Activated CD8-positive, alpha-beta T cell treated with anti-CD3 and anti-CD28 coated beads for 36 hours (primary cell): ENCODE data around the gene FLOT1. TPM values are rescaled to one million over a fixed set of nuclear protein-coding genes. Genes with fewer than 3 reads are reported as not detected.

ENCODE experiments used
- ATAC-seq: fragments of 200-7000 bp; cut with Tn5 transposase; one replicate; pipeline ENCODE4 v1.10.0; 2021; ENCODE audit warnings: mild to moderate bottlenecking, moderate library complexity
- CTCF ChIA-PET: fragments of 350-600 bp; sonication (Branson Sonifier 250); formaldehyde crosslinking; loops from one replicate; lab custom pipeline; 2021; ENCODE audit warnings: antibody characterized with exemption; lab: Charles Lee
- POLR2A ChIA-PET: fragments of 350-600 bp; sonication (Branson Sonifier 250); formaldehyde crosslinking; loops from one replicate; lab custom pipeline; 2021; ENCODE audit warnings: antibody characterized with exemption; lab: Charles Lee
- DNase-seq: peaks from one replicate; pipeline ENCODE4 v3.0.0-alpha.2; 2020
- H3K27ac Mint-ChIP-seq: one replicate; pipeline ENCODE4 v1.8.0; 2021; ENCODE audit warnings: mild to moderate bottlenecking, mixed read lengths
- H3K27me3 Mint-ChIP-seq: one replicate; pipeline ENCODE4 v1.8.0; 2021; ENCODE audit warnings: mixed read lengths
- H3K36me3 Mint-ChIP-seq: one replicate; pipeline ENCODE4 v1.8.0; 2021; ENCODE audit warnings: low read depth, mixed read lengths
- H3K4me1 Mint-ChIP-seq: one replicate; pipeline ENCODE4 v1.8.0; 2021; ENCODE audit warnings: low read depth, mixed read lengths
- H3K4me3 Mint-ChIP-seq: one replicate; pipeline ENCODE4 v1.8.0; 2021; ENCODE audit warnings: mild to moderate bottlenecking, moderate library complexity, mixed read lengths
- H3K9me3 Mint-ChIP-seq: one replicate; pipeline ENCODE4 v1.8.0; 2021; ENCODE audit warnings: mixed read lengths
- intact Hi-C: fragments of 100-400 bp; cut with micrococcal nuclease; formaldehyde crosslinking; loops from one replicate; pipeline ENCODE4 v1.10.0; 2022
- total RNA-seq, 2 experiments: library from RNA; stranded (reverse); gene quantifications; one replicate each; pipeline ENCODE4 v1.2.3, GENCODE V29; 2021
- TF ChIP-seq, protein P1 (sequence below): fragments of 200-600 bp; IDR thresholded peaks from one replicate; pipeline ENCODE4 v1.8.0; 2022; ENCODE audit warnings: antibody characterized with exemption, mild to moderate bottlenecking

FLOT1 gene
- total RNA-seq, 2 experiments from 2014 or later = 135 TPM

DNA sequence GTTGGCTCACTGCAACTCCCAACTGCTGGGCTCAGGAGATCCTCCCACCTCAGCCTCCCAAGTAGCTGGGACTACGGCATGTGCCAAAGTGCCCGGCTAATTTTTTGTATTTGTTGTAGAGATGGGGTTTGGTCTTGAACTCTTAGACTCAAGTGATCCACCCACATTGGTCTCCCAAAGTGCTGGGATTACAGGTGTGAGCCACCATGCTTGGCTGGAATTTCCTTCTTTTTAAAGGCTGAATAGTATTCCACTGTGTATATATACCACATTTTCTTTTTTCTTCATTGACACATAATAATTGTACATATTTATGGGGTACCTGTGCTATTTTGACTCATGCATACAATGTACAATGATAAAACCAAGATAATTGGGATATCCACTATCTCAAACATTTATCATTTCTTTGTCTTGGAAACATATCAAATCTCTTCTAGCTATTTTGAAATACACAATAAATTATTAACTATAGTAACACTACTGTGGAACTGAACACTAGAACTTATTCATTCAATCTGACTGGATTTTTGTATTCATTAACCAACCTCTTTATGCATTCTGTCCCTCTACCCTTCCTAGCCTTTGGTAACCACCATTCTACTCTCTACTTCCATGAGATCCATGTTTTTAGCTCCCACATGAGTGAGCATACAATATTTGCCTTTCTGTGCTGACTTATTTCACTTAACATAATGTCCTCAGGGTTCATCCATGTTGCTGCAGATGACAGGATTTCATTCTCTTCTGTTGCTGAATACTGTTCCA, 33.2 kb downstream of the FLOT1 start:
- DNase-seq = no peak
- intact Hi-C loops = no loop called here
- POLR2A ChIA-PET = no interaction called here
- Mint-ChIP-seq H3K4me3 (no peak overlapping the region), H3K27ac (no peak overlapping the region), H3K36me3 (peaks cover 72% of the 10 kb centered on the region), H3K4me1 (peaks cover 15% of the 10 kb centered on the region), H3K27me3 (no peaks in the 10 kb centered on the region), H3K9me3 (no peaks in the 10 kb centered on the region)
- ATAC-seq = no peak
- TF ChIP-seq, protein P1, sequence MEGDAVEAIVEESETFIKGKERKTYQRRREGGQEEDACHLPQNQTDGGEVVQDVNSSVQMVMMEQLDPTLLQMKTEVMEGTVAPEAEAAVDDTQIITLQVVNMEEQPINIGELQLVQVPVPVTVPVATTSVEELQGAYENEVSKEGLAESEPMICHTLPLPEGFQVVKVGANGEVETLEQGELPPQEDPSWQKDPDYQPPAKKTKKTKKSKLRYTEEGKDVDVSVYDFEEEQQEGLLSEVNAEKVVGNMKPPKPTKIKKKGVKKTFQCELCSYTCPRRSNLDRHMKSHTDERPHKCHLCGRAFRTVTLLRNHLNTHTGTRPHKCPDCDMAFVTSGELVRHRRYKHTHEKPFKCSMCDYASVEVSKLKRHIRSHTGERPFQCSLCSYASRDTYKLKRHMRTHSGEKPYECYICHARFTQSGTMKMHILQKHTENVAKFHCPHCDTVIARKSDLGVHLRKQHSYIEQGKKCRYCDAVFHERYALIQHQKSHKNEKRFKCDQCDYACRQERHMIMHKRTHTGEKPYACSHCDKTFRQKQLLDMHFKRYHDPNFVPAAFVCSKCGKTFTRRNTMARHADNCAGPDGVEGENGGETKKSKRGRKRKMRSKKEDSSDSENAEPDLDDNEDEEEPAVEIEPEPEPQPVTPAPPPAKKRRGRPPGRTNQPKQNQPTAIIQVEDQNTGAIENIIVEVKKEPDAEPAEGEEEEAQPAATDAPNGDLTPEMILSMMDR = no peak
- CTCF ChIA-PET = interaction anchor here (0.8 to 3.7 kb wide), 3 partner anchors 14 to 169 kb away, joined by 3 to 14 read pairs (median 3); no protein-coding TSS in a partner anchor

DNA sequence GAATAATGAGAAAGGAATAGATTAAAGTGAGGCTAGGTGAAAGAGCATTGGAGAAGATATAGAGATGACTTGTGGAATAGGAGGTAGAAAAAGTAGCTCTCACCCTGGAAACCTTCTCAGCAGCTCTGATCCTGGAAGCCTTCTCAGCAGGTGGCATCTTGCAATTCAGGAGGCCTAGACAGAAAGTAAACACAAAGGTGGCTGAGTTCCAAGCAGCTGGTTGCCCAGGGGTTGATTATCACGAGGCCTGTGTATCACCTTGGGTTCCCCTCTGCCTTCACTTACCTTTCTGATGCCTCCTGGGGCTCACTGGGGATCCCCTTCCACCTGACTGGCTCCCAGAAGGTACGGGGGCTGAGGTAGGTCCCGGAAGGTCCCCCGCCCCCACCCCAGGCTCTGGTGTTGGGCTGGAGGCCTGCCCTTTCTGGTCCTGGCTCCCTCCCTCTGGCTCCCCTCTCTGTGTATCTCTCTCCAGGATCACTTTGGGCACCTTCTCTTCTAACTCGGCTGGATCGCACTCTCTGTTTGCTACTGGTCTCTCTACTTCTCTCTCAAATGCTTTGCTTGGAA, 35.1 kb downstream of the FLOT1 start:
- DNase-seq = no peak
- no peaks in the 10 kb centered on the region for H3K27me3 Mint-ChIP-seq
- intact Hi-C loops = no loop called here
- POLR2A ChIA-PET = interaction anchor here (1.7 kb wide), 1 partner anchor 23 kb away, joined by 3 read pairs; no protein-coding TSS in a partner anchor
- ATAC-seq = no peak
- CTCF ChIA-PET = interaction anchor here (1.4 kb wide), 1 partner anchor 28 kb away, joined by 3 read pairs; no protein-coding TSS in a partner anchor
- TF ChIP-seq, protein P1 = no peak
- no peaks in the 10 kb centered on the region for H3K9me3 Mint-ChIP-seq
- peaks cover 71% of the 10 kb centered on the region for H3K36me3 Mint-ChIP-seq
- H3K4me3 Mint-ChIP-seq = no peak overlapping the region
- H3K27ac Mint-ChIP-seq = no peak overlapping the region
- peaks cover 9% of the 10 kb centered on the region for H3K4me1 Mint-ChIP-seq

DNA sequence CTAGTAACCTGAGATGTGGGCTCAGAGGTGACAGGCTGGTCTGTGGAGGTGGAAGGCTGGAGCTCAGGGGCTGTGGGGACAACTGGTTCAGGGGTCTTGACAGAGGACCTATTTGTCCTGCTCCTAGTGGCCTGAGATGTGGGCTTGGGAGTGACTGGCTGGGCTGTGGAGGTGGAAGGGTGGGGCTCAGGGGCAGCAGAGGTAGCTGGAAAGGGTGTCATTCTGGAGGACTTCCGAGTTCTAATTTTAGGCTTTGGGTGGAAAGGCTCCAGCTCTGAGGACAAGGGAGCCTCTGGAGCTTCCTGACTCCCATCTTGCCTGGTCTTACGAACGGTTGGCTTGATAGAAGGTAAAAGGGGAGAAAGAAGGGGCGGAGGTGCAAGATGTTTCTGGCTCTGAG, 36.9 kb downstream of the FLOT1 start:
- intact Hi-C loops = no loop called here
- DNase-seq (no peak), ATAC-seq (no peak)
- TF ChIP-seq, protein P1 = no peak
- H3K9me3 Mint-ChIP-seq = no peaks in the 10 kb centered on the region
- POLR2A ChIA-PET = interaction anchor here (1.2 to 1.7 kb wide), 2 partner anchors 15 to 16 kb away, joined by 3 to 4 read pairs; partner anchors contain the start of gene NRM
- H3K27ac Mint-ChIP-seq = no peak overlapping the region
- H3K27me3 Mint-ChIP-seq = no peaks in the 10 kb centered on the region
- H3K4me3 Mint-ChIP-seq = no peak overlapping the region
- CTCF ChIA-PET = no interaction called here
- H3K36me3 Mint-ChIP-seq = peaks cover 55% of the 10 kb centered on the region
- no peaks in the 10 kb centered on the region for H3K4me1 Mint-ChIP-seq

DNA sequence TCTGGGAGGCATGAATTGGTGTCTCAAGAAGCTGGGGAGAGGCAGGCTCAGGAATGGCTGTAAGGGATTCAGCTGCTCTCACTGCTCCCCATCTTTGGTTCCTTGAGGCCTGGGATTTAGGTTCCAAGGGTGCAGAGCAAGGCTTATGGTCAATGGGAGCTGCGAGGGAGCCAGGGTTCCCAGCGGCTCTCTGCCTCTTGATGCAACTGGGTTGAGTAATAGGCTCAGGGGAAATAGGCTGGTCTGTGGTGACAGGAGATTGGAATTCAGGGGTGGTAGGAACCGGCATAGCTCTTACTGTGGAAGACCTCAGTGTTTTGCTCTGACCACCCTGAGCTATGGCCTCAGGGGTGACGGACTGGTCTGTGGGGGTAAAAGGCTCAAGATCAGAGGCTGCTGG, 38.7 kb downstream of the FLOT1 start:
- CTCF ChIA-PET = interaction anchor here (1.0 to 1.5 kb wide), 4 partner anchors 9 to 159 kb away, joined by 3 to 4 read pairs (median 3); no protein-coding TSS in a partner anchor

More for the DNA sequence above, 38.7 kb downstream of the FLOT1 start:
- no peaks in the 10 kb centered on the region for H3K27me3 Mint-ChIP-seq
- ATAC-seq (no peak), DNase-seq (no peak)
- H3K9me3 Mint-ChIP-seq = no peaks in the 10 kb centered on the region
- TF ChIP-seq, protein P1 = no peak
- peaks cover 53% of the 10 kb centered on the region for H3K36me3 Mint-ChIP-seq
- H3K27ac Mint-ChIP-seq = no peak overlapping the region
- intact Hi-C loops = no loop called here
- POLR2A ChIA-PET = interaction anchor here (0.7 to 1.7 kb wide), 5 partner anchors 10 to 181 kb away, joined by 3 to 5 read pairs (median 3); partner anchors contain the start of gene DDR1
- no peak overlapping the region for H3K4me3 Mint-ChIP-seq
- no peaks in the 10 kb centered on the region for H3K4me1 Mint-ChIP-seq
